Sigmoid colon (tissue), 4 donors: Measurements from ENCODE around the gene RBM26.

Source experiments
- CTCF ChIP-seq, 4 experiments: fragments of 450-650 bp in 3 of 4; fragments of 200-600 bp in 1 of 4; IDR thresholded peaks; one replicate each; pipeline ENCODE4 v1.5.1; 2016 to 2019; ENCODE audit warnings: antibody characterized with exemption in 4 of 4, mild to moderate bottlenecking in 3 of 4, moderate library complexity in 2 of 4
- EP300 ChIP-seq, 4 donors: sonication (generic); formaldehyde crosslinking; IDR thresholded peaks; one replicate each; pipeline ENCODE4 v1.6.1; 2017; ENCODE audit warnings: antibody characterized with exemption in 4 of 4
- POLR2AphosphoS5 ChIP-seq, 4 donors: sonication (generic); formaldehyde crosslinking; IDR thresholded peaks; one replicate each; pipeline ENCODE4 v1.6.1; 2017; ENCODE audit warnings: antibody characterized with exemption in 4 of 4

GRCh38 chr13:79423801-79424642, 18.0 kb upstream of the RBM26 start:
- TF ChIP-seq CTCF (IDR thresholded peaks at IDR 0.05) (peak; percentile 18 to 56 (median 51)), EP300 (IDR thresholded peaks at IDR 0.05) (no peak), POLR2AphosphoS5 (IDR thresholded peaks at IDR 0.05) (no peak)
